HepG2 (cell line): ENCODE data around the gene PYGO2. TPM values are rescaled to one million over a fixed set of nuclear protein-coding genes. Genes with fewer than 3 reads are reported as not detected.

ENCODE experiments used
- CEBPB ChIP-seq: IDR thresholded peaks from 2 replicates; pipeline ENCODE4 v1.6.1; 2011; ENCODE audit warnings: low read depth, low read length, improper control_type of control experiment, borderline replicate concordance
- GATAD1 ChIP-seq: IDR thresholded peaks from 2 replicates; pipeline ENCODE4 v1.6.1; 2016; ENCODE audit warnings: missing genetic modification reagents, missing compliant biosample characterization
- KLF9 ChIP-seq: IDR thresholded peaks from 2 replicates; pipeline ENCODE4 v1.6.1; 2016; ENCODE audit warnings: low read depth
- MEF2D ChIP-seq: sonication (generic); formaldehyde crosslinking; IDR thresholded peaks from 2 replicates; pipeline ENCODE4 v1.5.1; 2020; ENCODE audit warnings: mild to moderate bottlenecking, missing genetic modification reagents
- NFYB ChIP-seq: sonication (generic); formaldehyde crosslinking; IDR thresholded peaks from 2 replicates; pipeline ENCODE4 v1.4.0; 2020; ENCODE audit warnings: missing genetic modification reagents
- RBFOX2 ChIP-seq: fragments of 200-400 bp; formaldehyde crosslinking; IDR thresholded peaks from 2 replicates; pipeline ENCODE4 v1.6.1; 2017; ENCODE audit warnings: low read depth, mild to moderate bottlenecking, low read length
- SMAD1 ChIP-seq: sonication (generic); formaldehyde crosslinking; IDR thresholded peaks from 2 replicates; pipeline ENCODE4 v1.4.0; 2020; ENCODE audit warnings: missing genetic modification reagents, low read depth, mild to moderate bottlenecking, borderline replicate concordance
- SMAD3 ChIP-seq: sonication (generic); formaldehyde crosslinking; IDR thresholded peaks from 2 replicates; pipeline ENCODE4 v1.4.0; 2020; ENCODE audit warnings: missing genetic modification reagents
- YEATS2 ChIP-seq: sonication (generic); formaldehyde crosslinking; IDR thresholded peaks from 2 replicates; pipeline ENCODE4 v1.4.0; 2020; ENCODE audit warnings: missing genetic modification reagents, borderline replicate concordance
- ZC3H13 ChIP-seq: sonication (generic); formaldehyde crosslinking; IDR thresholded peaks from 2 replicates; pipeline ENCODE4 v1.8.1; 2023; ENCODE audit warnings: mild to moderate bottlenecking, missing genetic modification reagents, moderate library complexity
- ZFP36L1 ChIP-seq: sonication (generic); formaldehyde crosslinking; IDR thresholded peaks from 2 replicates; pipeline ENCODE4 v1.8.0; 2022; ENCODE audit warnings: mild to moderate bottlenecking, missing genetic modification reagents, moderate library complexity
- ZNF17 ChIP-seq: sonication (generic); formaldehyde crosslinking; IDR thresholded peaks from 2 replicates; pipeline ENCODE4 v1.5.0; 2020; ENCODE audit warnings: mild to moderate bottlenecking, missing genetic modification reagents
- ZNF20 ChIP-seq: sonication (generic); formaldehyde crosslinking; IDR thresholded peaks from 2 replicates; pipeline ENCODE4 v1.4.0; 2020; ENCODE audit warnings: mild to moderate bottlenecking, moderate library complexity, missing genetic modification reagents
- ZNF776 ChIP-seq: sonication (generic); formaldehyde crosslinking; IDR thresholded peaks from 2 replicates; pipeline ENCODE4 v1.4.0; 2020; ENCODE audit warnings: mild to moderate bottlenecking, missing genetic modification reagents
- polyA plus RNA-seq, 8 experiments: library from polyadenylated mRNA; depleted of rRNA in 3 of 8; stranded (reverse) in 7 of 8; unstranded in 1 of 8; fragments of >200 nt; fragmentation: Illumina TruSeq in 4 of 8; extraction: Trizol in 4 of 8; gene quantifications; 2 replicates each; pipeline versions ENCODE4 v1.2.1 to v1.2.3, GENCODE V29; 2011 to 2016; ENCODE audit warnings: low read depth in 4 of 8, missing spikeins in 1 of 8, mixed read lengths in 1 of 8; ENCODE audit not compliant: insufficient read depth in 1 of 8
- total RNA-seq, 5 experiments: library from RNA; depleted of rRNA; stranded (reverse); fragments of >200 nt; fragmentation: Illumina TruSeq; extraction: Trizol; gene quantifications; 2 replicates each; pipeline ENCODE4 v1.2.3, GENCODE V29; 2016; ENCODE audit warnings: low read depth in 1 of 5
- TF ChIP-seq, protein P1 (sequence below): sonication (generic); formaldehyde crosslinking; IDR thresholded peaks from 2 replicates; pipeline ENCODE4 v1.4.0; 2020; ENCODE audit warnings: missing genetic modification reagents, borderline replicate concordance
- TF ChIP-seq, protein P2 (sequence below): IDR thresholded peaks from 2 replicates; pipeline ENCODE4 v1.6.1; 2016; ENCODE audit warnings: mild to moderate bottlenecking, missing biosample characterization, missing genetic modification reagents
- TF ChIP-seq, protein P3 (sequence below): sonication (generic); formaldehyde crosslinking; IDR thresholded peaks from 2 replicates; pipeline ENCODE4 v1.4.0; 2020; ENCODE audit warnings: mild to moderate bottlenecking, missing genetic modification reagents
- TF ChIP-seq, protein P4 (sequence below): sonication (generic); formaldehyde crosslinking; IDR thresholded peaks from 2 replicates; pipeline ENCODE4 v1.5.1; 2020; ENCODE audit warnings: missing genetic modification reagents, mild to moderate bottlenecking, borderline replicate concordance
- TF ChIP-seq, protein P5 (sequence below): sonication (generic); formaldehyde crosslinking; IDR thresholded peaks from 2 replicates; pipeline ENCODE4 v1.8.1; 2023; ENCODE audit warnings: mild to moderate bottlenecking, missing genetic modification reagents

Gene PYGO2
- total and polyA plus RNA-seq, 2 of the 13 experiments (the other 11 are each of a cell fraction or from before 2014, with no cell fraction given): 20.3 to 21.8 TPM

DNA sequence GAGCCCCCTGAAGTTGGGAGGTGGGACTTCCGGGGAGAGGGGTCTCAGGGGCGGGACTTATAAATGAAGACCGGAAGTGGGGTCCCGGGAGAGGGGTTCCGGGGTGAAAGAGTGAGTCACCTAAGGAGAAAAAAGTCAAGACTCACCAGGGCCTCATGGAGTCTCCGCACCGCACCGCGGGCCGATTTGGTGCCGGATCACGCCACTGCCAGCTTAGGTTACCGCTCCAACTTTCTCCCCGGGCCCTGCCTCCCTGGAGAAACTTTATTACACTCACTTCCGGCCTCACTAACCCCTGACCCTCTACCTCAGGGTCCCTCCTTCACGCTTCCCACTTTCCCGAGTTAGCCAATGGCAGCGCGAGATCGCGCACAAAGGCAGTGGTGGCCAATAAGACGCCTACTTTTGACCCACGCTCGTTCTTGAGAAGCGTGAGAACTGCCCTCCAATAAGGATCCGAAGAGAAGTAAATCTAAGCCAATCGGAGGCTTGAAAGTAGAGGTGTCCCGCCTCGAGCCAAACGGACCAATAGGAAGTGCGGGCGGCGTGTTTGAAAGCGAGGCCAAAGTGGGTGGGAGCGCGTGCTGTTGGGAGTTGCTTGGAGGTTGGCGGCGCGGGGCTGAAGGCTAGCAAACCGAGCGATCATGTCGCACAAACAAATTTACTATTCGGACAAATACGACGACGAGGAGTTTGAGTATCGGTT, 12.7 kb upstream of the PYGO2 start, which contains the start of gene CKS1B (continued):
- TF ChIP-seq, protein P1, sequence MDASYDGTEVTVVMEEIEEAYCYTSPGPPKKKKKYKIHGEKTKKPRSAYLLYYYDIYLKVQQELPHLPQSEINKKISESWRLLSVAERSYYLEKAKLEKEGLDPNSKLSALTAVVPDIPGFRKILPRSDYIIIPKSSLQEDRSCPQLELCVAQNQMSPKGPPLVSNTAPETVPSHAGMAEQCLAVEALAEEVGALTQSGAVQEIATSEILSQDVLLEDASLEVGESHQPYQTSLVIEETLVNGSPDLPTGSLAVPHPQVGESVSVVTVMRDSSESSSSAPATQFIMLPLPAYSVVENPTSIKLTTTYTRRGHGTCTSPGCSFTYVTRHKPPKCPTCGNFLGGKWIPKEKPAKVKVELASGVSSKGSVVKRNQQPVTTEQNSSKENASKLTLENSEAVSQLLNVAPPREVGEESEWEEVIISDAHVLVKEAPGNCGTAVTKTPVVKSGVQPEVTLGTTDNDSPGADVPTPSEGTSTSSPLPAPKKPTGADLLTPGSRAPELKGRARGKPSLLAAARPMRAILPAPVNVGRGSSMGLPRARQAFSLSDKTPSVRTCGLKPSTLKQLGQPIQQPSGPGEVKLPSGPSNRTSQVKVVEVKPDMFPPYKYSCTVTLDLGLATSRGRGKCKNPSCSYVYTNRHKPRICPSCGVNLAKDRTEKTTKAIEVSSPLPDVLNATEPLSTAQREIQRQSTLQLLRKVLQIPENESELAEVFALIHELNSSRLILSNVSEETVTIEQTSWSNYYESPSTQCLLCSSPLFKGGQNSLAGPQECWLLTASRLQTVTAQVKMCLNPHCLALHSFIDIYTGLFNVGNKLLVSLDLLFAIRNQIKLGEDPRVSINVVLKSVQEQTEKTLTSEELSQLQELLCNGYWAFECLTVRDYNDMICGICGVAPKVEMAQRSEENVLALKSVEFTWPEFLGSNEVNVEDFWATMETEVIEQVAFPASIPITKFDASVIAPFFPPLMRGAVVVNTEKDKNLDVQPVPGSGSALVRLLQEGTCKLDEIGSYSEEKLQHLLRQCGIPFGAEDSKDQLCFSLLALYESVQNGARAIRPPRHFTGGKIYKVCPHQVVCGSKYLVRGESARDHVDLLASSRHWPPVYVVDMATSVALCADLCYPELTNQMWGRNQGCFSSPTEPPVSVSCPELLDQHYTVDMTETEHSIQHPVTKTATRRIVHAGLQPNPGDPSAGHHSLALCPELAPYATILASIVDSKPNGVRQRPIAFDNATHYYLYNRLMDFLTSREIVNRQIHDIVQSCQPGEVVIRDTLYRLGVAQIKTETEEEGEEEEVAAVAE (CRISPR knock-in tag): peak; percentile 99
- TF ChIP-seq MEF2D (peak; percentile 83; the same call in 1 of the 2 replicates), SMAD3 (CRISPR knock-in tag) (peak; percentile 62; the same call in 1 of the 2 replicates), CEBPB (no peak), GATAD1 (CRISPR knock-in tag) (peak; percentile 97), ZNF20 (CRISPR knock-in tag) (no peak), ZNF776 (CRISPR knock-in tag) (no peak; the same call in 1 of the 2 replicates), SMAD1 (CRISPR knock-in tag) (no peak), NFYB (CRISPR knock-in tag) (peak; percentile 99), ZFP36L1 (CRISPR knock-in tag) (peak; percentile 97), YEATS2 (CRISPR knock-in tag) (peak; percentile 67; the same call in 1 of the 2 replicates), ZNF17 (CRISPR knock-in tag) (no peak), RBFOX2 (peak; percentile 64), ZC3H13 (CRISPR knock-in tag) (peak; percentile 94), KLF9 (CRISPR knock-in tag) (0 out of 2 replicates have a peak, but pooled peaks have one; percentile 45)
- TF ChIP-seq, protein P2, sequence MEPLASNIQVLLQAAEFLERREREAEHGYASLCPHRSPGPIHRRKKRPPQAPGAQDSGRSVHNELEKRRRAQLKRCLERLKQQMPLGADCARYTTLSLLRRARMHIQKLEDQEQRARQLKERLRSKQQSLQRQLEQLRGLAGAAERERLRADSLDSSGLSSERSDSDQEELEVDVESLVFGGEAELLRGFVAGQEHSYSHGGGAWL (CRISPR knock-in tag): peak; percentile 72; the same call in 1 of the 2 replicates
- TF ChIP-seq, protein P3, sequence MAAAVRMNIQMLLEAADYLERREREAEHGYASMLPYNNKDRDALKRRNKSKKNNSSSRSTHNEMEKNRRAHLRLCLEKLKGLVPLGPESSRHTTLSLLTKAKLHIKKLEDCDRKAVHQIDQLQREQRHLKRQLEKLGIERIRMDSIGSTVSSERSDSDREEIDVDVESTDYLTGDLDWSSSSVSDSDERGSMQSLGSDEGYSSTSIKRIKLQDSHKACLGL: peak; percentile 99; the same call in 1 of the 2 replicates
- TF ChIP-seq, protein P4, sequence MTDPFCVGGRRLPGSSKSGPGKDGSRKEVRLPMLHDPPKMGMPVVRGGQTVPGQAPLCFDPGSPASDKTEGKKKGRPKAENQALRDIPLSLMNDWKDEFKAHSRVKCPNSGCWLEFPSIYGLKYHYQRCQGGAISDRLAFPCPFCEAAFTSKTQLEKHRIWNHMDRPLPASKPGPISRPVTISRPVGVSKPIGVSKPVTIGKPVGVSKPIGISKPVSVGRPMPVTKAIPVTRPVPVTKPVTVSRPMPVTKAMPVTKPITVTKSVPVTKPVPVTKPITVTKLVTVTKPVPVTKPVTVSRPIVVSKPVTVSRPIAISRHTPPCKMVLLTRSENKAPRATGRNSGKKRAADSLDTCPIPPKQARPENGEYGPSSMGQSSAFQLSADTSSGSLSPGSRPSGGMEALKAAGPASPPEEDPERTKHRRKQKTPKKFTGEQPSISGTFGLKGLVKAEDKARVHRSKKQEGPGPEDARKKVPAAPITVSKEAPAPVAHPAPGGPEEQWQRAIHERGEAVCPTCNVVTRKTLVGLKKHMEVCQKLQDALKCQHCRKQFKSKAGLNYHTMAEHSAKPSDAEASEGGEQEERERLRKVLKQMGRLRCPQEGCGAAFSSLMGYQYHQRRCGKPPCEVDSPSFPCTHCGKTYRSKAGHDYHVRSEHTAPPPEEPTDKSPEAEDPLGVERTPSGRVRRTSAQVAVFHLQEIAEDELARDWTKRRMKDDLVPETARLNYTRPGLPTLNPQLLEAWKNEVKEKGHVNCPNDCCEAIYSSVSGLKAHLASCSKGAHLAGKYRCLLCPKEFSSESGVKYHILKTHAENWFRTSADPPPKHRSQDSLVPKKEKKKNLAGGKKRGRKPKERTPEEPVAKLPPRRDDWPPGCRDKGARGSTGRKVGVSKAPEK (CRISPR knock-in tag): no peak
- TF ChIP-seq, protein P5, sequence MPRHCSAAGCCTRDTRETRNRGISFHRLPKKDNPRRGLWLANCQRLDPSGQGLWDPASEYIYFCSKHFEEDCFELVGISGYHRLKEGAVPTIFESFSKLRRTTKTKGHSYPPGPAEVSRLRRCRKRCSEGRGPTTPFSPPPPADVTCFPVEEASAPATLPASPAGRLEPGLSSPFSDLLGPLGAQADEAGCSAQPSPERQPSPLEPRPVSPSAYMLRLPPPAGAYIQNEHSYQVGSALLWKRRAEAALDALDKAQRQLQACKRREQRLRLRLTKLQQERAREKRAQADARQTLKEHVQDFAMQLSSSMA: 0 out of 2 replicates have a peak, but pooled peaks have one; percentile 8
